Esophagus muscularis mucosa (tissue), 3 donors: ENCODE measurements around the gene YLPM1.

ENCODE experiments used
- POLR2AphosphoS5 ChIP-seq, 2 donors: sonication (generic); formaldehyde crosslinking; IDR thresholded peaks; one replicate each; pipeline ENCODE4 v1.6.1; 2017; ENCODE audit warnings: antibody characterized with exemption in 2 of 2
- TF ChIP-seq, protein P1 (sequence below), 3 experiments: fragments of 200-600 bp in 2 of 3; fragments of 450-650 bp in 1 of 3; sonication (generic) in 2 of 3; IDR thresholded peaks; one replicate each; pipeline ENCODE4 v1.5.1; 2017 to 2019; ENCODE audit warnings: antibody characterized with exemption in 3 of 3, mild to moderate bottlenecking in 2 of 3, moderate library complexity in 1 of 3

GRCh38 chr14:74864198-74864597 lies 101.1 kb downstream of the YLPM1 start:
- TF ChIP-seq, protein P1, sequence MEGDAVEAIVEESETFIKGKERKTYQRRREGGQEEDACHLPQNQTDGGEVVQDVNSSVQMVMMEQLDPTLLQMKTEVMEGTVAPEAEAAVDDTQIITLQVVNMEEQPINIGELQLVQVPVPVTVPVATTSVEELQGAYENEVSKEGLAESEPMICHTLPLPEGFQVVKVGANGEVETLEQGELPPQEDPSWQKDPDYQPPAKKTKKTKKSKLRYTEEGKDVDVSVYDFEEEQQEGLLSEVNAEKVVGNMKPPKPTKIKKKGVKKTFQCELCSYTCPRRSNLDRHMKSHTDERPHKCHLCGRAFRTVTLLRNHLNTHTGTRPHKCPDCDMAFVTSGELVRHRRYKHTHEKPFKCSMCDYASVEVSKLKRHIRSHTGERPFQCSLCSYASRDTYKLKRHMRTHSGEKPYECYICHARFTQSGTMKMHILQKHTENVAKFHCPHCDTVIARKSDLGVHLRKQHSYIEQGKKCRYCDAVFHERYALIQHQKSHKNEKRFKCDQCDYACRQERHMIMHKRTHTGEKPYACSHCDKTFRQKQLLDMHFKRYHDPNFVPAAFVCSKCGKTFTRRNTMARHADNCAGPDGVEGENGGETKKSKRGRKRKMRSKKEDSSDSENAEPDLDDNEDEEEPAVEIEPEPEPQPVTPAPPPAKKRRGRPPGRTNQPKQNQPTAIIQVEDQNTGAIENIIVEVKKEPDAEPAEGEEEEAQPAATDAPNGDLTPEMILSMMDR (IDR thresholded peaks at IDR 0.05) = no peak
- TF ChIP-seq POLR2AphosphoS5 (IDR thresholded peaks at IDR 0.05) = no peak
